Measurements from ENCODE around the gene EPHA4.

The EPHA4 gene

GRCh38 chr2:221567809-221568208, 4.3 kb downstream of the EPHA4 start:
- Histone ChIP-seq H3K4me2 (no peak overlapping the region), H3K27ac (no peak overlapping the region), H4K20me1 (ENCODE audit: insufficient read depth) (no peaks in the 10 kb centered on the region), H3K36me3 (ENCODE audit: insufficient read depth) (no peaks in the 10 kb centered on the region), H3K79me2 (ENCODE audit: insufficient read depth, low read depth) (no peaks in the 10 kb centered on the region), H3K4me3 (IDR thresholded peaks at IDR 0.05; ENCODE audit: insufficient read depth, low read depth, low read length) (no peak overlapping the region), H3K4me1 (ENCODE audit: low read depth, poor library complexity, severe bottlenecking) (no peaks in the 10 kb centered on the region), H2AFZ (ENCODE audit: low read depth) (no peak overlapping the region), H3K27me3 (ENCODE audit: insufficient read depth, low read depth) (no peaks in the 10 kb centered on the region), H3K9ac (no peak overlapping the region)
- TF ChIP-seq CTCF (conservative IDR thresholded peaks at IDR 0.05; ENCODE audit: low read depth, low read length): no peak

GRCh38 chr2:221567231-221567760, 4.8 kb downstream of the EPHA4 start:
- no peaks in the 10 kb centered on the region for H3K36me3 ChIP-seq (ENCODE audit: insufficient read depth)
- TF ChIP-seq CTCF (conservative IDR thresholded peaks at IDR 0.05; ENCODE audit: low read depth, low read length): no peak

GRCh38 chr2:221563270-221563985, 8.7 kb downstream of the EPHA4 start:
- no peak overlapping the region for H3K4me3 ChIP-seq (IDR thresholded peaks at IDR 0.05; ENCODE audit: insufficient read depth, low read depth, low read length)
- H3K27ac ChIP-seq: no peak overlapping the region
- no peaks in the 10 kb centered on the region for H3K79me2 ChIP-seq (ENCODE audit: insufficient read depth, low read depth)
- H3K4me1 ChIP-seq (ENCODE audit: low read depth, poor library complexity, severe bottlenecking): no peaks in the 10 kb centered on the region
- no peak for TF ChIP-seq CTCF (conservative IDR thresholded peaks at IDR 0.05; ENCODE audit: low read depth, low read length)
- no peak overlapping the region for H3K4me2 ChIP-seq
- no peak overlapping the region for H3K9ac ChIP-seq
- H4K20me1 ChIP-seq (ENCODE audit: insufficient read depth): no peaks in the 10 kb centered on the region
- no peaks in the 10 kb centered on the region for H3K36me3 ChIP-seq (ENCODE audit: insufficient read depth)
- H3K27me3 ChIP-seq (ENCODE audit: insufficient read depth, low read depth): no peaks in the 10 kb centered on the region
- H2AFZ ChIP-seq (ENCODE audit: low read depth): no peak overlapping the region

More at GRCh38 chr2:221567231-221567760, 4.8 kb downstream of the EPHA4 start:
- Histone ChIP-seq H3K27ac (no peak overlapping the region), H3K4me1 (ENCODE audit: low read depth, poor library complexity, severe bottlenecking) (no peaks in the 10 kb centered on the region), H3K27me3 (ENCODE audit: insufficient read depth, low read depth) (no peaks in the 10 kb centered on the region), H3K4me3 (IDR thresholded peaks at IDR 0.05; ENCODE audit: insufficient read depth, low read depth, low read length) (no peak overlapping the region), H4K20me1 (ENCODE audit: insufficient read depth) (no peaks in the 10 kb centered on the region), H3K4me2 (no peak overlapping the region), H3K9ac (no peak overlapping the region), H3K79me2 (ENCODE audit: insufficient read depth, low read depth) (no peaks in the 10 kb centered on the region), H2AFZ (ENCODE audit: low read depth) (no peak overlapping the region)

GRCh38 chr2:221562226-221562625, 9.9 kb downstream of the EPHA4 start:
- Histone ChIP-seq H3K4me3 (IDR thresholded peaks at IDR 0.05; ENCODE audit: insufficient read depth, low read depth, low read length) (no peak overlapping the region), H4K20me1 (ENCODE audit: insufficient read depth) (no peaks in the 10 kb centered on the region), H3K4me1 (ENCODE audit: low read depth, poor library complexity, severe bottlenecking) (no peaks in the 10 kb centered on the region), H3K9ac (no peak overlapping the region), H3K27me3 (ENCODE audit: insufficient read depth, low read depth) (no peaks in the 10 kb centered on the region), H2AFZ (ENCODE audit: low read depth) (no peak overlapping the region), H3K36me3 (ENCODE audit: insufficient read depth) (no peaks in the 10 kb centered on the region), H3K79me2 (ENCODE audit: insufficient read depth, low read depth) (no peaks in the 10 kb centered on the region), H3K27ac (no peak overlapping the region), H3K4me2 (no peak overlapping the region)
- no peak for TF ChIP-seq CTCF (conservative IDR thresholded peaks at IDR 0.05; ENCODE audit: low read depth, low read length)

All from KMS-11 (cell line).